Ovary (tissue), 9 donors: Measurements from ENCODE around the gene TMEM184A. TPM values are rescaled to one million over a fixed set of nuclear protein-coding genes. Genes with fewer than 3 reads are reported as not detected.

Experiments used
- DNase-seq, 5 donors: peaks; one replicate each; pipeline ENCODE4 v3.0.0-alpha.2; 2019 to 2020
- H3K27ac ChIP-seq, 2 donors: fragments of 200-600 bp; one replicate each; pipeline versions ENCODE4 v1.5.1 to v1.8.0; 2019 to 2022
- H3K27me3 ChIP-seq: fragments of 200-600 bp; one replicate; pipeline ENCODE4 v1.8.0; 2022
- H3K36me3 ChIP-seq: fragments of 200-600 bp; sonication (generic); one replicate; pipeline ENCODE4 v1.5.1; 2019
- H3K4me1 ChIP-seq: one replicate; pipeline ENCODE4 v1.8.1; 2013; ENCODE audit warnings: mild to moderate bottlenecking, moderate library complexity; ENCODE audit not compliant: insufficient read depth
- H3K4me3 ChIP-seq: fragments of 200-600 bp; sonication (generic); one replicate; pipeline ENCODE4 v1.5.1; 2017
- H3K9me3 ChIP-seq, 2 donors: fragments of 200-600 bp in 1 of 2; sonication (generic) in 1 of 2; one replicate each; pipeline versions ENCODE4 v1.5.1 to v1.8.1; 2013 to 2019; ENCODE audit warnings: mild to moderate bottlenecking in 1 of 2, moderate library complexity in 1 of 2
- CTCF ChIP-seq, 3 donors: fragments of 450-650 bp in 2 of 3; fragments of 200-600 bp in 1 of 3; IDR thresholded peaks; one replicate each; pipeline versions ENCODE4 v1.5.1 to v1.8.0; 2016 to 2022; ENCODE audit warnings: antibody characterized with exemption in 3 of 3, mild to moderate bottlenecking in 1 of 3
- EP300 ChIP-seq: sonication (generic); formaldehyde crosslinking; IDR thresholded peaks from one replicate; pipeline ENCODE4 v1.6.1; 2017; ENCODE audit warnings: antibody characterized with exemption
- POLR2A ChIP-seq: fragments of 450-650 bp; IDR thresholded peaks from one replicate; pipeline ENCODE4 v1.6.1; 2017; ENCODE audit warnings: antibody characterized with exemption, mild to moderate bottlenecking, moderate library complexity
- WGBS, 3 donors: extraction: QIAGEN DNeasy Blood & Tissue Kit in 1 of 3; methylation state at CpG; one replicate each; pipeline versions ENCODE4 v1.1.5 to v1.1.7; 2013 to 2017; 5-methylcytosine and 5-hydroxymethylcytosine counted together
- intact Hi-C, 4 donors: fragments of 100-400 bp; cut with DNase I; formaldehyde crosslinking; loops; one replicate each; pipeline versions ENCODE4 v1.11.0 to v1.15.1; 2022 to 2023
- polyA plus RNA-seq, 2 donors: library from polyadenylated mRNA; stranded (reverse); fragments of 200-250 nt in 1 of 2; fragments of 350-450 nt in 1 of 2; fragmentation: Illumina TruSeq in 1 of 2; extraction: RNeasy Lipid Tissue Mini Kit (QIAGEN cat#74804) in 1 of 2; gene quantifications; one replicate each; pipeline ENCODE4 v1.2.3, GENCODE V29; 2013 to 2014
- total RNA-seq, 7 donors: library from RNA; depleted of rRNA in 2 of 7; stranded (reverse); fragments of >200 nt in 2 of 7; fragmentation: NEBNext Ultra II Directional in 3 of 7; extraction: Animal tissue kit (Norgen Biotek cat#: 25700) in 3 of 7; gene quantifications; one replicate each; pipeline versions ENCODE4 v1.1.0 to v1.2.4, GENCODE V29; 2016 to 2023
- donor health status: DM: no; HTN: no; CAD: no; lungs with moderate emphysema.
- donor health status: DM: no; HTN: no; CAD: no.
- donor health status: Bipolar disorder and iron deficiency.
- donor health status: DM: yes; HTN: yes; CAD: no.
- donor health status: DM: no; HTN: no; CAD: no.
- donor health status: DM: yes; HTN: yes; CAD: no.

The TMEM184A gene
- total and polyA plus RNA-seq, 9 donors: 0.05 to 8.4 (median 1.6) TPM; not detected in 2

GRCh38 chr7:1494866-1495563 lies 61.0 kb downstream of the TMEM184A start:
- Histone ChIP-seq H3K9me3 (no peaks in the 10 kb centered on the region), H3K36me3 (no peaks in the 10 kb centered on the region), H3K4me1 (no peaks in the 10 kb centered on the region), H3K27me3 (no peaks in the 10 kb centered on the region), H3K27ac (no peak overlapping the region), H3K4me3 (no peak overlapping the region)
- 89 to 91% (median 91%) methylated on average over 21 to 27 of the region's 27 CpGs for WGBS, 3 donors
- TF ChIP-seq POLR2A: no peak
- no peak for TF ChIP-seq EP300
- TF ChIP-seq CTCF (IDR thresholded peaks at IDR 0.05): no peak
- peak in 1 of 5 donors; percentile 34 for DNase-seq
- intact Hi-C loops: no loop called here

GRCh38 chr7:1494447-1494846 lies 61.6 kb downstream of the TMEM184A start:
- 82 to 85% (median 83%) methylated on average over 25 of the region's 25 CpGs for WGBS, 3 donors
- Histone ChIP-seq H3K4me1 (no peaks in the 10 kb centered on the region), H3K27me3 (no peaks in the 10 kb centered on the region), H3K36me3 (no peaks in the 10 kb centered on the region), H3K27ac (no peak overlapping the region), H3K4me3 (no peak overlapping the region), H3K9me3 (no peaks in the 10 kb centered on the region)
- no peak for TF ChIP-seq EP300
- TF ChIP-seq CTCF (IDR thresholded peaks at IDR 0.05): no peak
- no peak for TF ChIP-seq POLR2A
- no peak for DNase-seq
- intact Hi-C loops: no loop called here

- Histone ChIP-seq H3K4me3 (no peak overlapping the region), H3K27ac (no peak overlapping the region), H3K4me1 (no peaks in the 10 kb centered on the region), H3K36me3 (no peaks in the 10 kb centered on the region), H3K9me3 (no peaks in the 10 kb centered on the region), H3K27me3 (no peaks in the 10 kb centered on the region)
- TF ChIP-seq EP300 (no peak), CTCF (IDR thresholded peaks at IDR 0.05) (no peak), POLR2A (no peak)
- WGBS, 3 donors: 91 to 93% (median 92%) methylated on average over 26 of the region's 26 CpGs
- intact Hi-C loops: no loop called here
- DNase-seq: no peak
Observed at GRCh38 chr7:1493571-1493970, 62.4 kb downstream of the TMEM184A start.

GRCh38 chr7:1493129-1493528 lies 62.9 kb downstream of the TMEM184A start:
- no peaks in the 10 kb centered on the region for H3K36me3 ChIP-seq

More at GRCh38 chr7:1493129-1493528, 62.9 kb downstream of the TMEM184A start:
- Histone ChIP-seq H3K27me3 (no peaks in the 10 kb centered on the region), H3K4me1 (no peaks in the 10 kb centered on the region), H3K4me3 (no peak overlapping the region), H3K9me3 (no peaks in the 10 kb centered on the region), H3K27ac (no peak overlapping the region)
- 91 to 94% (median 93%) methylated on average over 20 of the region's 20 CpGs for WGBS, 3 donors
- no peak for TF ChIP-seq EP300
- TF ChIP-seq CTCF (IDR thresholded peaks at IDR 0.05): no peak
- TF ChIP-seq POLR2A: no peak
- intact Hi-C loops: no loop called here
- DNase-seq: no peak
